Fibroblast of skin of right biceps (primary cell): ENCODE measurements around the gene YIPF7.

Experiments
- DNase-seq: peaks from one replicate; pipeline ENCODE4 v3.0.0-alpha.2; 2013

The YIPF7 gene

DNA sequence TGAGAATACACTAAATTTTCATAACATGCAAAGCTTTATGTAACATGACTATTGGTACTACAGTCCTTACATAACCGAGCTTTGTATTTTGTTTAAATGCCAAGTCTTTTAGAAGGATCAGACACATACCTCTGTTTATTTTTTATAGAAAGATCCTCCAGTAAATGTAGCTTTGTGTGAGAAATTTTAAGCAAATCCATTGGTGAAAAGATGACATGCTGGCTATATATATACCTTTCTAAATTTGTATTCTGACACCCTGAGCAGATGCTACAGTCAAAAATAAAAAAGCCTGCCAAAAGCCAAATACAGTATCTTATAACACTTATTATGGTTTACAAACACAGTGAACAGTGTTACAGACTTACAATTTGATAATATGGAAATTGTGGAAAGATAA is at the start of gene YIPF7:
TSS of gene YIPF7 (minus strand) at position 201 of the 400 bp plus-strand sequence. CDS start 1,525 bp downstream, outside the sequence.
- no peak for DNase-seq

- DNase-seq = no peak
Measured at GRCh38 chr4:44701037-44701436, 49.6 kb upstream of the YIPF7 start.

DNA sequence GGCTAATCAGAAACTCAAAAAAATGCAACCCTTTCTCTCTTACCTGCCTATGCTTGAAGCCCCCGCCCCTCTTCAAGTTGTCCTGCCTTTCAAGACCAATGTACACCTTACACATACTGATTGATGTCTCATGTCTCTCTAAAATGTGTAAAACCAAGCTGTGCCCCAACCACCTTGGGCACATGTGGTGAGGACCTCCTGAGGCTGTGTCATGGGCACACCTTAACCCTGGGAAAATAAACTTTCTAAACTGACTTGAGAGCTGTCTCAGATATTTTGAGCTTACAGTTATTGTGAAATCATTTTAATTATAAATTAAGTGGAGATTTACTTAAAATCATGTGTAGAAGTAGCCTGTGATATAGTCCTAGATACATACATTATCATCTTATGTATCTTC is 49.0 kb upstream of the YIPF7 start:
- no peak for DNase-seq

GRCh38 chr4:44684648-44685047 is 33.2 kb upstream of the YIPF7 start:
- no peak for DNase-seq

- no peak for DNase-seq
Measured at GRCh38 chr4:44679060-44679459, 27.6 kb upstream of the YIPF7 start.

DNA sequence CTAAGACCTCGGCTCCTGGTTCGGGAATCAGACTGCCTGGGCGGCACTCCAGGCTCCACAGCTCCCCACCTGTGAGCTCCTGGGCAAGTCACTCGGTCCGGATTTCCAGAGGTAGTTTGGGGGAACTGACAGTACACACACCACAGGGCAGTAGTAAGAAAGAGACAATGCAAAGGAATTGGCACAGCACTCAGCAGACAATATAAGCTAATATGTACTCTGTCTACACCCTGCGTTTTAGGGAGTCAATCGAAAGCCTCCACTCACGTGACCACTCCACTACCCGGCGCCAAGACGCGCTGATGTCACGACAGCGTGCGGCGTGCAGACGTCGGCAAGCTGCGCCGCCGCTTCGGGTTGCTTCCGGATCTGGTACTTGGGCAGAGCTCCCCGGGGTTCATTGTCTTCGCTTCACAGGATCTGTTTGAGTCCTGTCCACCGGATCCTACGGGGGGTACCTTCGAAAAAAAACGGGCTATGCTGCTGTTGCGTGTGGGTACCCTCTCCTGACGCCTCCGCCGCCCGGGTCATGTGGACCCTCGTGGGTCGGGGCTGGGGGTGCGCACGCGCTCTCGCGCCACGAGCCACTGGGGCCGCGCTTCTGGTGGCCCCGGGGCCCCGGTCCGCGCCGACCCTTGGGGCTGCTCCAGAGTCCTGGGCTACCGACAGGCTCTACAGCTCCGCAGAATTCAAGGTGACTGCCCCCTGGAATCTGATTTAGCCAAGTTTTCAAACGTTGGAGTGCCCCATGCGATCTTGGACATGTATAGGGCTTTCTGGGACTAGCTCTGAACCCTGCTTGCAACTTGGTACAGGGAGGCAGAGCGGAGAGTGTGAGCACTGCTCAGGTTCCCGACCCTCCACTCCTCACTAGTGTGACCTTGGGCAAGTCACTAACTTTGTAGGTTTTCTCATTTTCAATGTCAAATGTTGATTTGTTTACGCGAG is 26.9 kb upstream of the YIPF7 start, which contains the start of gene GUF1:
TSS of gene GUF1 (plus strand) at position 327 of the 948 bp plus-strand sequence. CDS start at position 530, 203 bp downstream.
- peak; percentile 90 for DNase-seq

DNA sequence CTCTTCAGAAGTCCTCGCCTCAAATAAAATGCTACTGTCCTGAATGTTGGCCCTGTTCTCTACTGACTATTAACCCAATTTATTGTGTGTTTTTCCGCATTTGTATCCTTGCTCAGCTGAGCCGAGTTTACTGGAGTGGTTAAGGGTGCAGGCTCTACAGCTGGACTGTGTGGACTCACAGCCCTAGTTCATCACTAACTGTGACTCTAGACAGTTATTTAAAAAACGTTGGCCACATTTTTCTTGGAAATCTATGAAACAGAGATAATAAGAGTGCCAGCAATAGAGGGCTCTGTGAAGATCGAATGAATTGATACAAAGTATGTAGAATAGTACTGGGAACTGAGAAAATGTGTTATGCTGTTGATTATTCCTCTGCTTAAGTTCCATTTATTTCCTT is 23.9 kb upstream of the YIPF7 start:
- DNase-seq = no peak

GRCh38 chr4:44674471-44674870 is 23.0 kb upstream of the YIPF7 start:
- no peak for DNase-seq

DNA sequence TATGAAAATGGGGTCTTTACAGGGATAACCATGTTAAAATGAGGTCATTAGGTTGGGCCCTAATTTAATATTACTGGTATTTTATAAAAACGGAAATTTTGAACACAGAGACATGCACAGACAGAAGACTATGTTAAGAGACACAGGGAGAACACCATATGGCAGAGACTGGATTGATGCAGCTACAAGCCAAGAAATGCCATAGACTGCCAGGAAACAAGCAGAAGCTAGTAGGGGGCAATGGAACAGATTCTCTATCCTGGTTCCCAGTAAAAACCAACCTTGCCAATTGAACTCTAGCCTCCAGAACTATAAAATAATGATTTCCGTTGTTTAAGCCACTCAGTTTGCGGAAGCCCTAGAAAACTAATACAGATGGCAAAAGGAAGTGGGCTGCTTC is 20.2 kb upstream of the YIPF7 start:
- DNase-seq = no peak

- DNase-seq = no peak
Measured at GRCh38 chr4:44670506-44671199, 19.2 kb upstream of the YIPF7 start.

GRCh38 chr4:44668526-44668925 is 17.1 kb upstream of the YIPF7 start:
- no peak for DNase-seq

GRCh38 chr4:44663539-44664263 is 12.3 kb upstream of the YIPF7 start:
- no peak for DNase-seq

DNA sequence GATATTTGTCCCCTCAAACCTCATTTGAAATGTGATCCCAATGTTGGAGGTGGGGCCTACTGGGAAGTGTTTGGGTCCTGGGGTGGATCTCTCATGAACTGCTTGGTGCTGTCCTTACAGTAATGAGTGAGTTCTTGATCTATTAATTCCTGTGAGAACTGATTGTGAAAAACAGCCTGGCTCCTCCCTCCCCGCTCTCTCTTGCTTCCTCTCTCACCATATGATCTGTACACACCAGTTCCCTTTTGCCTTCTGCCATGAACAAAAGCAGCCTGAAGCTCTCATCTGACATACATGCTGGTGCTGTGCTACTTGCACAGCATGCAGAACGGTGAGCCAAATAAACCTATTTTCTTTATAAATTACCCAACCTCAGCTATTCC is 11.2 kb upstream of the YIPF7 start:
- no peak for DNase-seq

DNA sequence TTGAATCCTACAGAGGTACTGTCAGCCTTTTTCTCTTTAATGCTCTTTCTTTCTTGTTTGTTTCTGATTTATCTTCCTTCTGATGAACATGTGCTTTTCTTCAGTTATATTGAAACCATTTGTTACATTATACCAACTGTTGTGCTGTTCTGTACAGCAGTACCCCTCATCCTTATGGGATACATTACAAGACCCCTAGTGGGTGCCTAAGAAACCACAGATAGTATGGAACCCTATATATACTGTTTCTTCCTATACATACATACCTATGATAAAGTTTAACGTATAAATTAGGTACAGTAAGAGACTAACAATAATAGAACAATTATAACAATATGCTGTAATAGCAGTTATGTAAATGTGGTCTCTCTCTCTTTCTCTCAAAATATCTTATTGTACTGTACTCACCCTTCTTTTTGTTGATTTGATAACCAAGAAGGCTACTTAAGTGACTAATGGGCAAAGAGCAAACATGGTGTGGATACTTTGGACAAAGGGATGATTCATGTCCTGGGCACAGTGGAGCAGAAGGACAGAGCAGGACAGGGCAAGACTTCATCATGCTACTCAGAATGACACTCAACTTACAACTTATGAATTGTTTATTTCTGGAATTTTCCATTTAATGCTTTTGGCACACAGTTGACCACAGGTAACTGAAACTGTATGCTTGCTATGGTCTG is 10.7 kb upstream of the YIPF7 start:
- DNase-seq = no peak

DNA sequence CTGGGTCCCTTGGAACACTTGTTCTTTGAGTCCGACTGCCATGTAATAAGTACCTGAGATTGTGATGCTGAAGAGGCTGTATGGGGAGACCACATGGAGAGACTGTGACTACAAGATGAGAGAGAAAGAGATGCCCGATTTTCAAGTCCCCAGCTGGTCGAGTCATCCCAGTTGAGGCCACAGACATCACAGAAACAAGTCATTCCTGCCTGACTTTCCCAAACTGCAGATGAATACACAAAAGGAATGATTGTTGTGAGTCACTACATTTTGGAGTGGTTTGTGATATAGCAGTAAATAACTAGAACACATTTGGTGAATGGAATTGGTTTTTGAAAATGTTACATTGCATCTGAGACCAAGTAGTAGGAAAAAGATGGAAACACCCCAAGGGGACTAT is 9.0 kb upstream of the YIPF7 start:
- no peak for DNase-seq

DNA sequence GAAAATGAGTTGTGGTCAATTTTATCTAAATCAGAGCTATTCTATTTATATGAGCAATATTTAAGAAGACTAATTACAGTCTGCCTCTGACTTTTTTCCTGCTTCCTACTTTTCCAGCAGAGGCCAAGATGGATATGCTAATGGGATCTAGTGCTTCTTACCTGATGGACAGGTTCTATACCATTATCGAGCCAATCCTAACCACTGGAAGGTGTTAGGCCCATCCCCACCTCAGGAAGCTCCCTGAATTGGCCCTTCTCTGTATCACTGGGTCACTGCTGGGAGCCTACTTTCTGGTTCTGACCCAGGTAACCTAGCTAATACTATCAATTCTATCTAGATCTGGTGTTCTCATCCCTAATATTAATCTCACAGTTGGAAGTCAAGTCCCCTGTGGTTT is 577 bp upstream of the YIPF7 start:
- DNase-seq = no peak

DNA sequence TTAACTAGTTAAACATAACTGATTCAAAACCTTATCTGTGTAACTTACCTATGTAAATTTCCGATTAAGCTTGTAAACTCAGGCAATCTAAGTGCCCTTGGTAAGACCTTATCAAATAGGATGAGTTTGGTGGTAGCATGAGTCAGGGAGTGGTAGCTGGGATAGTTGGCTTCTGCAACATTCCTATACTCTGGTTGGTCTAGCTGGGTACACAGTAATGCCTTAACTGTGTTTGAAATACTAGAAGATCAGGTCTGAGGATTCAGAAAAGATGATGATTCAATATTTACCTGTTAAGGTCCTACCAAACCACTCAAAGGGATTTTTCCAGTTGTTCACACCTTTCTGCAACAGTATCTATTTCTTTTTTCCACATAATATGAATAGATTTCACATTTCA is 5.3 kb downstream of the YIPF7 start:
- no peak for DNase-seq

GRCh38 chr4:44638091-44638490 is 13.3 kb downstream of the YIPF7 start:
- DNase-seq = no peak

- DNase-seq = no peak
Measured at GRCh38 chr4:44632733-44633132, 18.7 kb downstream of the YIPF7 start.

DNA sequence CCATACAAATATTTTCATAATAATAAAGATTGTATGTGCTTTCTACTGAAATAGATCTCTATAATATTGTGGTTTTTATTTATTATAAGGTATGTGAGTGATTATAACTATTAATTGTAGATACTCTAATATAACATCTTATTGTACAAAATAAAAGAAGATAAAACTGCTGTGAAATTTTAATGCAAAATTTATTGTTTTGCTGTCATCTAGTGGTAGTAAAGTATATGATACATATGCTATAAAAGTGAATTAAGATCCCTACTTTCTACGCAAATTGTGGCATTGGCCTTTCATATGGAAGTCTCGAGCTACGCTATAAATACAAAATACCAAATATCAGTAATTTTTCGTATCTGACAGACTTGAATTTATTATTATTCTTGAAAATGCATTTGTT is 19.3 kb downstream of the YIPF7 start:
- no peak for DNase-seq

DNA sequence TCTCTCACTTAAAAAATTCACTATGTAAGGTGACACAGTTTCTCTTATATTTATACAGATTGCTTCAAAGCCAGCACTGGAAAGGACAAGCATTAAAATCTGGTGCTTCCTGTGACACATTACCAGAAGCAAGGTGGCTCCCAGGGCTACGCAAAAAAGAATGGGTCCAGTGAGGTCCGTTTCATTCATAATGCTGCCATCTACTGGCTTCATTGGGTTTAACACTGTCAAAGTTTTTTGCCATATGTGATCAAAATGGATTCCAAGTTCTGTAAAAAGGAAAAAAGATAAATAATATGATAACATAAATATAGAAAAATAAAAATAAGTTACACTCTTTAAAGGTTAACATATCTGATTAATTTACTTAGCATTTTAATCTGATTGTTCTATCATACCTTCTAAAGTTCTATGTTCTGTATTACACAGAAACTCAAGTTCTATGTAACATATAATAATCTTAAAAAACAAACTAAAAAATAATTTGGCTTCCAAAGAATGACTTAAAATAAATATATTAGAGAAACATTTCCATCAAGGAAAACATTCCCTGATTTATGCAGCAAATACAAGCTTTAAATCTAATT is 22.1 kb downstream of the YIPF7 start:
- peak; percentile 42 for DNase-seq

- no peak for DNase-seq
Measured at GRCh38 chr4:44623676-44624075, 27.7 kb downstream of the YIPF7 start.
